CD4-positive, alpha-beta T cell (primary cell): ENCODE measurements around the gene GRK7. TPM values are rescaled to one million over a fixed set of nuclear protein-coding genes. Genes with fewer than 3 reads are reported as not detected.

Experiments used
- ATAC-seq: fragments of 200-7000 bp; cut with Tn5 transposase; one replicate; pipeline ENCODE4 v1.10.0; 2022; ENCODE audit warnings: mild to moderate bottlenecking; ENCODE audit not compliant: poor library complexity
- CTCF ChIA-PET: fragments of 350-600 bp; sonication (Branson Sonifier 250); formaldehyde crosslinking; loops from one replicate; lab custom pipeline; 2021; ENCODE audit warnings: antibody characterized with exemption, inconsistent platforms; lab: Charles Lee
- POLR2A ChIA-PET: fragments of 350-600 bp; sonication (Branson Sonifier 250); formaldehyde crosslinking; loops from one replicate; lab custom pipeline; 2021; ENCODE audit warnings: antibody characterized with exemption, inconsistent platforms; lab: Charles Lee
- DNase-seq, 14 experiments: peaks; one replicate each; pipeline ENCODE4 v3.0.0-alpha.2; 2013 to 2020; ENCODE audit warnings: mixed read lengths in 2 of 14
- H3K27ac ChIP-seq, 2 donors: one replicate each; pipeline versions ENCODE4 v1.5.1 to v1.7.0; 2013; ENCODE audit warnings: low read length in 2 of 2, low read depth in 1 of 2, mild to moderate bottlenecking in 1 of 2
- H3K27me3 ChIP-seq, 2 experiments: 1 replicate in 1 of 2; 2 replicates in 1 of 2; pipeline versions ENCODE4 v1.6.1 to v1.7.0; 2013; ENCODE audit warnings: low read length in 2 of 2, control low read depth in 1 of 2, mild to moderate bottlenecking in 1 of 2, moderate library complexity in 1 of 2; ENCODE audit not compliant: insufficient read depth in 2 of 2, control insufficient read depth in 1 of 2
- H3K36me3 ChIP-seq: one replicate; pipeline ENCODE4 v1.6.1; 2013; ENCODE audit warnings: low read length, control low read depth; ENCODE audit not compliant: insufficient read depth
- H3K4me1 ChIP-seq: one replicate; pipeline ENCODE4 v1.6.1; 2013; ENCODE audit warnings: low read length, control low read depth; ENCODE audit not compliant: insufficient read depth
- H3K4me3 ChIP-seq: one replicate; pipeline ENCODE4 v1.5.1; 2013; ENCODE audit warnings: mild to moderate bottlenecking, low read length, moderate library complexity
- H3K9me3 ChIP-seq, 2 experiments: 1 replicate in 1 of 2; 2 replicates in 1 of 2; pipeline versions ENCODE4 v1.6.1 to v1.7.0; 2013; ENCODE audit warnings: low read length in 2 of 2, mild to moderate bottlenecking in 2 of 2, control low read depth in 1 of 2, moderate library complexity in 1 of 2; ENCODE audit not compliant: control insufficient read depth in 1 of 2, insufficient read depth in 1 of 2
- H3K27ac Mint-ChIP-seq: one replicate; pipeline ENCODE4 v1.8.0; 2020; ENCODE audit warnings: mixed read lengths
- H3K27me3 Mint-ChIP-seq: one replicate; pipeline ENCODE4 v1.8.0; 2021; ENCODE audit warnings: mixed read lengths
- H3K36me3 Mint-ChIP-seq: one replicate; pipeline ENCODE4 v1.8.0; 2021; ENCODE audit warnings: low read depth, mixed read lengths
- H3K4me1 Mint-ChIP-seq: one replicate; pipeline ENCODE4 v1.8.0; 2021; ENCODE audit warnings: low read depth, mixed read lengths
- H3K4me3 Mint-ChIP-seq: one replicate; pipeline ENCODE4 v1.8.0; 2020; ENCODE audit warnings: mild to moderate bottlenecking, mixed read lengths
- H3K9me3 Mint-ChIP-seq: one replicate; pipeline ENCODE4 v1.8.0; 2020; ENCODE audit warnings: mixed read lengths
- CTCF ChIP-seq: fragments of 200-600 bp; IDR thresholded peaks from one replicate; pipeline ENCODE4 v1.8.0; 2022; ENCODE audit warnings: antibody characterized with exemption, mild to moderate bottlenecking
- intact Hi-C, 2 experiments: fragments of 100-400 bp; cut with DNase I in 1 of 2; cut with micrococcal nuclease in 1 of 2; formaldehyde crosslinking; loops; one replicate each; pipeline versions ENCODE4 v1.15.1 to v1.9.0; 2023 to 2025; cut with DNase I, micrococcal nuclease
- total RNA-seq, 174 experiments: library from RNA in 2 of 174; stranded (reverse) in 2 of 174; gene quantifications; one replicate each; pipeline ENCODE4 v1.2.3 and lab custom pipeline; 2021 to 2026

GRK7 gene
- total RNA-seq, 2 experiments from 2014 or later, result 0.19 to 0.22 TPM

GRCh38 chr3:141764986-141765385 lies 1.8 kb downstream of the GRK7 start:
- H3K4me1 ChIP-seq, result no peaks in the 10 kb centered on the region
- no peak for TF ChIP-seq CTCF
- CTCF ChIA-PET, result no interaction called here
- H3K36me3 Mint-ChIP-seq, result no peaks in the 10 kb centered on the region
- H3K4me3 Mint-ChIP-seq, result no peak overlapping the region
- intact Hi-C loops, result no loop called here
- POLR2A ChIA-PET, result no interaction called here
- H3K27ac Mint-ChIP-seq, result no peak overlapping the region
- no peaks in the 10 kb centered on the region for H3K4me1 Mint-ChIP-seq
- no peaks in the 10 kb centered on the region for H3K9me3 Mint-ChIP-seq
- H3K27me3 ChIP-seq, result no peaks in the 10 kb centered on the region
- H3K27me3 Mint-ChIP-seq, result no peaks in the 10 kb centered on the region
- DNase-seq (no peak), ATAC-seq (no peak)
- H3K9me3 ChIP-seq, result no peaks in the 10 kb centered on the region
- H3K4me3 ChIP-seq, result no peak overlapping the region
- H3K27ac ChIP-seq, result no peak overlapping the region
- H3K36me3 ChIP-seq, result no peaks in the 10 kb centered on the region

- DNase-seq, result no peak
- no peak for ATAC-seq
- H3K9me3 Mint-ChIP-seq, result no peaks in the 10 kb centered on the region
- no peak overlapping the region for H3K27ac Mint-ChIP-seq
- no peaks in the 10 kb centered on the region for H3K4me1 Mint-ChIP-seq
- H3K27me3 Mint-ChIP-seq, result no peaks in the 10 kb centered on the region
- H3K36me3 ChIP-seq, result no peaks in the 10 kb centered on the region
- no peaks in the 10 kb centered on the region for H3K36me3 Mint-ChIP-seq
- no peak overlapping the region for H3K27ac ChIP-seq
- no peaks in the 10 kb centered on the region for H3K27me3 ChIP-seq
- intact Hi-C loops, result no loop called here
- H3K4me3 Mint-ChIP-seq, result no peak overlapping the region
- H3K4me3 ChIP-seq, result no peak overlapping the region
- POLR2A ChIA-PET, result interaction anchor here (0.9 to 1.2 kb wide), 3 partner anchors 29 to 253 kb away, joined by 3 to 5 read pairs (median 4); no protein-coding TSS in a partner anchor
- CTCF ChIA-PET, result no interaction called here
- H3K4me1 ChIP-seq, result no peaks in the 10 kb centered on the region
- no peak for TF ChIP-seq CTCF
- no peaks in the 10 kb centered on the region for H3K9me3 ChIP-seq
These were observed 3.9 kb downstream of the GRK7 start for GRCh38 chr3:141767066-141767465.

- ATAC-seq (no peak), DNase-seq (no peak)
- no peak overlapping the region for H3K4me3 ChIP-seq
- H3K9me3 ChIP-seq, result no peaks in the 10 kb centered on the region
- Mint-ChIP-seq H3K27ac (no peak overlapping the region), H3K36me3 (no peaks in the 10 kb centered on the region), H3K4me3 (no peak overlapping the region), H3K9me3 (no peaks in the 10 kb centered on the region), H3K4me1 (no peaks in the 10 kb centered on the region), H3K27me3 (no peaks in the 10 kb centered on the region)
- no peak for TF ChIP-seq CTCF
- ChIA-PET CTCF (no interaction called here), POLR2A (no interaction called here)
- H3K36me3 ChIP-seq, result no peaks in the 10 kb centered on the region
- no peak overlapping the region for H3K27ac ChIP-seq
- intact Hi-C loops, result no loop called here
- H3K4me1 ChIP-seq, result no peaks in the 10 kb centered on the region
- H3K27me3 ChIP-seq, result no peaks in the 10 kb centered on the region
These were observed 6.2 kb downstream of the GRK7 start for GRCh38 chr3:141769221-141769894.
